ENCODE results near the gene TUFT1. TPM values are rescaled to one million over a fixed set of nuclear protein-coding genes. Genes with fewer than 3 reads are reported as not detected.

The TUFT1 gene
- total and polyA plus RNA-seq, 2 of the 8 experiments (the other 6 are each of a cell fraction or from before 2014, with no cell fraction given): 7.3 to 10.4 TPM

DNA sequence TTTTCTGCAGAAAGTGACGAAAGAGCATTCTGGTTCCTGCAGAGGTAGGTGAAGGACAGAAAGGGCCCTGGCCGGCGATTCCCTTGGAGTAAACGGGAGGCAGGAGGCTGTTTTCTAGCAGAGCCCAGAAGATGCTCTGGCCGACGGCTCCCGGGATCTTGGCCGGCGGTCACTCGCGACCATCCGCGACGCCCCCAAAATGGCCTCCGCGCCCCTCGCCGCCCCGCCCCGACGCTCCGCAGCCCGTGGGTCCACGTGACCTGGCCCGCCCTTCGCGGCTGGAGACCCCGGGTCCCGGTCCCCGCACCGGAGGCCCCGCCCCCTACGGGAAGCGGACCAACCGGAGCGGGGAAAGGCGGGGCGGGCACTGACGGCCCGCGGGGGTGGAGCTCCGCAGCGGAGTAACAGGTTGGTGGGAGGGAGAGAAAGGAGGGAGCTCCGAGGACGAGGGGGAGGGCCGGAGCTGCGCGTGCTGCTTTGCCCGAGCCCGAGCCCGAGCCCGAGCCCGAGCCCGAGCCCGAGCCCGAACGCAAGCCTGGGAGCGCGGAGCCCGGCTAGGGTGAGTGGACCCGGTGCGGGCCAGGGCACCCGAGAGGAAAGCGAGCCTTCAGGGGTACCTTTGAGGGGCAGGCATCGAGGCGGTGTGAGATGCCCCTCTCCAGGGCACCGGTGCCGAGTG lies 29.0 kb upstream of the TUFT1 start, which contains the start of gene CGN (continued):
- no peak for TF ChIP-seq TEAD4 (IDR thresholded peaks at IDR 0.05; ENCODE audit: low read depth, low read length)
- no peak for TF ChIP-seq GABPA (IDR thresholded peaks at IDR 0.05; ENCODE audit: borderline replicate concordance, insufficient read depth, low read length)
- TF ChIP-seq TCF12 (IDR thresholded peaks at IDR 0.05; ENCODE audit: low read depth, low read length): no peak
- TF ChIP-seq, protein P1, sequence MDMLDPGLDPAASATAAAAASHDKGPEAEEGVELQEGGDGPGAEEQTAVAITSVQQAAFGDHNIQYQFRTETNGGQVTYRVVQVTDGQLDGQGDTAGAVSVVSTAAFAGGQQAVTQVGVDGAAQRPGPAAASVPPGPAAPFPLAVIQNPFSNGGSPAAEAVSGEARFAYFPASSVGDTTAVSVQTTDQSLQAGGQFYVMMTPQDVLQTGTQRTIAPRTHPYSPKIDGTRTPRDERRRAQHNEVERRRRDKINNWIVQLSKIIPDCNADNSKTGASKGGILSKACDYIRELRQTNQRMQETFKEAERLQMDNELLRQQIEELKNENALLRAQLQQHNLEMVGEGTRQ (IDR thresholded peaks at IDR 0.05; ENCODE audit: low read length): peak; percentile 82
- no peak for TF ChIP-seq SP2 (IDR thresholded peaks at IDR 0.05; ENCODE audit: low read length)
- TF ChIP-seq FOSL1 (IDR thresholded peaks at IDR 0.05; ENCODE audit: insufficient read depth, low read depth, low read length): no peak
- no peak for TF ChIP-seq KDM1A (IDR thresholded peaks at IDR 0.05; ENCODE audit: borderline replicate concordance, low read length)
- 0 out of 2 replicates have a peak, but pooled peaks have one; percentile 6 for TF ChIP-seq CREB1 (IDR thresholded peaks at IDR 0.05)
- TF ChIP-seq YY1 (IDR thresholded peaks at IDR 0.05; ENCODE audit: low read depth, low read length): peak; percentile 93
- no peak for TF ChIP-seq CBX5 (IDR thresholded peaks at IDR 0.05; ENCODE audit: low read depth, low read length)
- TF ChIP-seq CBX8 (IDR thresholded peaks at IDR 0.05; ENCODE audit: borderline replicate concordance, low read depth, low read length): no peak
- TF ChIP-seq TAF7 (optimal IDR thresholded peaks at IDR 0.05; ENCODE audit: borderline replicate concordance, low read depth, low read length): peak; percentile 27
- no peak for TF ChIP-seq ZNF274 (IDR thresholded peaks at IDR 0.05; ENCODE audit: borderline replicate concordance, extremely low read depth, low read length)
